GM19240 (cell line): ENCODE measurements around the gene FAM241B.

Source experiments
- DNase-seq: peaks from one replicate; pipeline ENCODE4 v3.0.0; 2011; ENCODE audit warnings: low spot score; ENCODE audit not compliant: insufficient read length

Gene FAM241B

DNA sequence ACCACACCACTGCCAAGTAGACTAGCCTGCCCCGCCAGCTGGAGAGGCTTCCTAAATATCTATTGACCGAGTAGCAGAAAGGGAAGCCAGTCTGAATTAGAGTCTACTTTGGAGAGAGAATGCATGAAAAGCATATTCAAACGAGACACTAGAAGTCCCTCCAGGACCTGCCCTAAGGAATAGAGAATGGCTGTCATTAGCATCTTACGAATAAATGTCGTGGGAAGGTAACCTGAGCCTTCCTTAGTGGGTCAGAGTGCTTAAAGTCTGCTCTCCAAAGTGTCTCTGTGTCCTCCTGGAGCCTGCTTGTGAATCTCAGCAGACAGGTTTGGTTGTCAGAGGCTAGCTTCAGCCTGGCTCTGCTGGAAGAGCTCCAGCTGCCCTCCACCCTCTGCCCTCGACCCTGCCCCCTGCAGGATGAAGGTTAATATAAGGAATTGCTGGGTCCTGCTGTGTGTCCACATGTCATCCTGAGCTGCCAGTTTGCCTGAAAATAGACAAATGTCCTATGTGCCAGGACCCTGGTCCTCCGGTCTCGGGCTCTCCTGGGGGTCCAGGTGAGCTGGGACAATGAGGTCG is 33.4 kb downstream of the FAM241B start:
- DNase-seq = no peak

DNA sequence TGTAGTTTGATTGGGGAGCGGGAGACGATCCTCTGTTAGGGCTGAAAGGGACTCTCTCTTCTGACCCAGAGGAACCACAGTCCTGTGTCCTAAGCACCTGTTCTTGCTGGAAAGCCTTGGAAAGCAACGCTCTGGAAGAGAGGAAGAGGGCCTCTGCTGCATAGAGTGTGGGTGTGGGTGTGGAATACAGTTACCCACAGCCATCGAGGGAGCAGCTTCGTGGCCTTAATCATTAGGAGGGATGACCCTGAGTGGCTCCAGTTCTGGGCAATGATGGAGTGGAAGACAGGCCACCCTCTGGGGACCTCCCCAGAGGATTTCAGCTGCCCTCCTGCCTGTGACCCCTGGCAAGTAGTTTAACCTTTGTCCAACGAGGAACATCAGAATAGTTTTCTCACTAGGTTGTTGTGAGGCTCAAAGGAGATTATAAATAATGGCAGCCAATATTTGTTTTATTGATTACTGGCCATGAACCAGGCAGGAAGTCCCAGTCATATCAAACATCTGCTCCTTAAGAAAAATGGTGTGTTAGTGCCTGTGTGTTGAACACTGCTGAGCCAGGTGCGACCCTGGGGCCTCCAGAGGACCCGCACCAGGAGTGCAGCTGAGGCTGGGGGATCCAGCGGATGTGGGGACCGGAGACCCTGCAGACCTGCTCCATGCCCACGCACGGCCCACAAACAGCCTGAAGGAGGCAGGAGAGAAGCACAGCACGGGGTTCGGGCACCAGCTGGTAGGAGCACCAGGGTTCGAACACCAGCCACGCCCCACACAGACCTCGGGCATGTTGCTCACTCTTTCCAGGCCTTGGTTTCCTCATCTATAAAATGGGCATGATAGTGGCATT is 35.6 kb downstream of the FAM241B start:
- no peak for DNase-seq

DNA sequence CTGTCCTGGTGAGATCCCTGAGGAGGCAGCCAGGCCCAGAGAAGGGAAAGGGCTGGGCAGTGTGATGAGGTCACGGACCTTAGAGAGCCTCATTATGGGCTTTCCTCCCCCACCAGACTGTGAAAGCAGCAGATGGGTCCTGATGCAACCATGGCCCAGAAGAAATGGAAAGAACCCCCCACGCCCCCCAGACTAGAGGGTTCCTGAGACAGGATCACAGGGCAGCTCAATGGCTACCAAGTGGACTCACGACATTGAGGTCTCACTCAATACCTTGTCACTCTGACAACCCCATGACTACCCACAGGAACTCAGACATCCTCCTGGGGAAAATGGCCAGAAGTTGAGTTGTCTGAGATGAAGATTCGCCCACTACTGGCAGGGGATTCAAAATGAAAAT is 36.7 kb downstream of the FAM241B start:
- DNase-seq = no peak

DNA sequence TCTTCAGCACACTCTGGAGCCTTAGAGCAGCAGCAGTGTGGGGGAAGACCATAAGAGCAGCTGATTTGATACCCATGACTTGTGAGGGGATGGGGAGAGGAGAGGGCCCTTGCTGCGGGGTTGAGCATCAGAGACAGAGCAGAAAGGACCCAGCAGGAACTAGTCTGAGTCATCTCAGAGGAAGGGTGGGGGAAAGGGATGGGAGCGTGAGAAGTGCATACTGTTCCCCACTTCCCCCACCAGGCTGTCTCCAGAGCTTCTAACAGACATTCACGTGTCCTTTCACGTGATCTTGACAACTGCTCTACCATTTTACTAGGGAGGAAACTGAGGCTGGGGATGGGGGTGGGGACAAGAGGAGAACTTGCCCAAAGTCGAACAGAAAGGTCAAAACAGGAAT is 38.7 kb downstream of the FAM241B start:
- no peak for DNase-seq

DNA sequence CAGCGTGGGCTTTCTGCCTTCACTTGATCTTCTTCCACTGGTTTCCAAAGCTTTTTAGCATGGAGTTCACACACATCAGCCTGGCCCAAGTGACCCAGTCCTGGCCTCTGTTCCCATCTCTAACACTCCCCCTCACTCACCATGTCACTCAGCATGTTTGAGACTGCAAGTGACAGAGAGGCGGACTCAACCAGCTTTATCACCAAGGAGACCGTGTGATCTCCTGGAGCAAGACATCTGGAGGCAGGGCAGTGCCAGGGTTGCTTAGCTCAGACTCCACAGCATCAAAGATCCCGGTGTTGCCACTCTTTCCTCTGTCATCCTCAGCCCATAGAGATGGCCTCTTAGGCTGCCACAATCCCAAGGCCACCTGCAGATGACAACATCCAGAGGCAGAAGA is 39.4 kb downstream of the FAM241B start:
- no peak for DNase-seq

DNA sequence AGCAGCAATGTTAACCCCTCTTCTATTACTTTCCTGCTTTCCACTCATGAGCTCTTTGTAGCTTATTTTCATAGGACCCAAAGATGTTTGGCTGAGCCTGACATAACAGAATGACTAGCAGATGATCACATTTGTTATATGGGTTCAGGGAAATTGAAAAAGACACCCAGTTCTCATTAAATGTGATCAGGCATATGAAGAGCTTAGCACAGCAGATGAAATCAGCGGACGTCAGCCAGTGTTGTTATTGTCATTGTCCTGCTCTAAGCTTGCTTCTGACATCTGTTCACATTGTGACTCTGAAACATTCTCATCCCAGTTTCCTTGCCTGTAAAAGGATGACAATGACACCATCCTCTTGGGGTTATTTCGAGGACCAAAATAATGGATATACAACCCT is 43.5 kb downstream of the FAM241B start:
- no peak for DNase-seq

DNA sequence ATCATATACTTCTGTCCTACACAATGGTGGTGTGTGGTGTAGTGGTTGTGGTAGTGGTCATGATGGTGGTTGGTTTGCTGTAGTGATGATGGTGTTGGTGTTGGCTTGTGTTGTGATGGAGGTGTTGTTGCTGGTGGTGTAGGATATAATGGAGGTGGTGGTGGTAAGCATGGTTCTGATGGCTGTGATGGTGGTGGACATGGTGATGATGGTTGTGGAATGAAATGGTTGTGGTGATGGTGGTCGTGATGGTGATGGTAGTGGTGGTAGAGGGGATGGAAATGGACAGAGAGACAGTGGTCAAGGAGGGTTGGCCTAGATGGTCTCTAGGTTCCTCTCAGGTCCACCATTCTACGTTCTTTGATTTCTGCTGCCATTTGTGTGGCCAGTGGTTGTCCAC is 44.7 kb downstream of the FAM241B start:
- DNase-seq = no peak

DNA sequence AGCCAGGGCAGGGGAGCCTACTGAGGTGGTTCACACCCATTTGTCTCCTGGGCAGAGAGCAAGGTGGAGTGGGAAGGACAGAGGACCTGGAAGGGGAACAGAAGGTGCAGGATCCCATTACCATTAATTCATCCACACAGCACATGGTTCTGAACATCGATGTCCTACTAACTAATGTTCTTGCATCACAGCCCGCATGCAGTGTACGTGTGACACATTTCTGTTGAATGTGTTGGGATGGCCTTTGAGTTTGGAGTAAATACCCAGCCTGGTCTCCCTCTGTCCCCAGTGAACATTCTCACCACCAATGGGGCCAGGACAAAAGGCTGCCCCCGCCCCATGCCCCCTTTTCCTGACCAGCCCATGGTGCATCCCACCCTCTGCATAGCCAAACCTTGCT is 46.3 kb downstream of the FAM241B start:
- DNase-seq = no peak

DNA sequence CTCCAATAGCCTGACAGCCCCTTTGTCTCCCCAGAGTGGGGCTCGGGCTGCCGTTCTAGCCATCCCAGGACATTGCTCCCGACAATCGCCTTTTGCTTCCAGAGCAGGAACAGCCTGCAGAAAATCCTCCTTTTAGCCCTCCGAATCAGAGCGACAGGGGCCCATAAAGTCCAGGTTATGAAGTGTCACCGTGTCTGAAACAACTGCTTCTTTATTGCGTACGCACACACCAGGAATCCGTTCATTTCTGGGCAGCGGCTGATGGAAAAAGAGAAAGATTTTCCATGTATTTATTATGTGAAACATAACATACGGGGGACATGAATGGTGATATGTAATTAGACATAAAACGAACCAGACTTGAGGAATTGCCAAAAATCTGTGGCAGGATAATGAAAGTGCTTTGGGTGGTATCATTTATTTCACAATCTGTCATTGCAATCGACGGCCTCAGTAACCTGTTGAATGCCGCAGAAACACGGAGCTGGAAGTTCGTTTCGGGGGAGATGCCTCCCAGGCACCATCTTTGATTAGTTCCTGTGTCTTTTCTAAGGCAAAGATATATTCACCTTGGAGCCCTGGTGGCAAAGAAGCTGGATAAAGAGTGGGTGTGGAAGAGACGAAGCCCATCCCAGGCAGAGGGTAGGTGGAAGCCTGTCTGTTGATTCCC is 48.1 kb downstream of the FAM241B start:
- DNase-seq = no peak

DNA sequence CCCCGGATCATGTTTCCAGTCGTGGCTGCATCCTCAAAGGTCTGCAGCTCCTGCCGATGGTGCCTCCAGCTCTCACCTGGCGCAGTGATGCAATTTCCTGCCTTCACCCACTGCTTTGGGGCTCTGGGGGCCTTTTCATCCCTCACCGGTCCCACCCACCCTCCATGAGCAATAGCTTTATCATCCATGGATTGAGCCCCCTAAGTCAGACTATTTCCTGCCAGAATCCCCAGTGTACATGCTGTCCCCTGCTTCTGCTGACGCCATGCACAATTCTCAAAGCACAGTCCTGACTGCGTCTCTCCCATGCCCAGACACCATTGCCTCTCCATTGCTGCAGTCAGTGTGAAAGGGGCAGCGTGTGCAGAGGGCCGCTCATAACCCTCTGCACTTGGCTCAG is 49.7 kb downstream of the FAM241B start:
- DNase-seq = no peak

DNA sequence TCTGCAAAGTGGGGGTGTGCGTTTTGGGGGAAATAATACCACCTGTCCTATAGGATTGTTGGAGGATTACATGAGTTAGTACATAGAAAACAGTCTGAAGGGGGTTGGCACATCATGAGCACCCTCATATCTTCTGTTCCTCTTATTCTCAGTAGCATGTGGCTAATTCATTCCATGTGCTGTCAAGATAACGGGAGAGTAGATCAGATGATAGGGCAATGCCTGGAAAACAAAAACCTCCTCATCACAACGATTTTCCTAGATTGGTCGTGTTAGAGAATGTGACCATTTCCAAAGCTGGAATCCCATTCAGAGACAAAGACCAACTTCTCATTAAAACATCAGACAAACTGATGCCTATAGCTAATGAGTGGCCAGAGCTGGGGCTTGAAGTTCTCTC is 50.6 kb downstream of the FAM241B start:
- no peak for DNase-seq

DNA sequence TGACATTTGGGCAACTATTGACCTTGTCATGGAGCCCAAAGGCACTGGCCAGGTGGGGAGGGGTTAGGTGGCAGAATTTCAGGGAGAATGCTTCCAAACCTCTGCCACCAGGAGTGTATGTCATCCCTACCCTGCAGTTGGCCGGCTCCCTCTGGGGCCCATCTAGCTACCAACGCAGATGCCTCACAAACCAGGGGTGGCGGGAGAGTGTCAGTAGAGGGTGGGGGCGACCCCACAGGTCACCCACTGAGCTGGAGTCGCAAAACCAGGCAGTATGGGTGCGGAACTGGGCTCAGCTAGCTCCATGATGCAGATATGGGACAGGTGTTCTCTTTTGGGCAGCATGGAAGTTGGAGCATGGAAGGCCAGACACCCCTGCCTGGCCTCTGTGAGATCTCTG is 51.4 kb downstream of the FAM241B start:
- DNase-seq = no peak

DNA sequence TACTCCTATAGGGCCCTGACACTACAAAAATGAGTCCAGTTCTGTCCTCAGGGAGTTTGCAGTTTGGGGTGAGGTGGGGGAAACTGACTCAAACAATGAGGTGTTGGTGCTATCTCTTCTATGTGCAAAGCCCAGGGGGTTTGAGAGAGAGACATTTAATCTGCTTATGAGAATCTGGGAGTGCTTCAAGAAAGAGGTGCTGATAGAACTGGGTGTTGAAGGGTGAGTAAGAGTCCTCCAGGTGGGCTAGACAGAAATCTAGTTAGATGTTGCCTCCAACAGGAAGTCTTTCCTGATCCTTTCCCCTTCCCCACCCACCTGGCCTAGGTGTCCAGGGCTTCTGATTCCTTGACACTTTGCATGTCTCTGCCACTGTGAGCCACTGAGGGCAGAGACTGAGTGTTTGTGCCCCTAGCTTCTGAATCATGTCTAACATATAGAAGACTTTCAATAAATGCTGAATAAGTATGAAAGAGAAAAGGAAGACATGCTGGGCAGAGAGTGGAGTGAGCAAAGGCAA is 53.0 kb downstream of the FAM241B start:
- no peak for DNase-seq
